Caco-2 (cell line): ENCODE results near the gene MDN1. TPM values are rescaled to one million over a fixed set of nuclear protein-coding genes. Genes with fewer than 3 reads are reported as not detected.

Source experiments
- BruUV-seq: library from RNA; stranded (reverse); fragments of 400-500 nt; replicated peaks from 2 replicates; lab custom pipeline; 2021; lab: Mats Ljungman, UMichigan
- CTCF ChIA-PET: fragments of 300-600 bp; sonication (Branson Sonifier 250); formaldehyde crosslinking; loops from one replicate; lab custom pipeline; 2022; ENCODE audit warnings: antibody characterized with exemption; lab: Charles Lee
- POLR2A ChIA-PET: fragments of 300-600 bp; sonication (Branson Sonifier 250); formaldehyde crosslinking; loops from one replicate; lab custom pipeline; 2022; ENCODE audit warnings: antibody characterized with exemption; lab: Charles Lee
- DNase-seq, 2 experiments: peaks; one replicate each; pipeline versions ENCODE4 v3.0.0 to v3.0.0-alpha.2; 2020 to 2022
- H3K27me3 ChIP-seq: replicated peaks from 2 replicates; pipeline ENCODE4 v1.6.0; 2011; ENCODE audit warnings: low read length; ENCODE audit not compliant: control insufficient read depth, insufficient read depth
- H3K36me3 ChIP-seq: 2 replicates; pipeline ENCODE4 v1.5.1; 2011; ENCODE audit warnings: low read length; ENCODE audit not compliant: control insufficient read depth, insufficient read depth
- H3K4me1 ChIP-seq: fragments of 250-450 bp; sonication (Bioruptor Pico); 2 replicates; pipeline ENCODE4 v1.5.1; 2020; ENCODE audit warnings: mild to moderate bottlenecking
- H3K4me3 ChIP-seq: 2 replicates; pipeline ENCODE4 v1.5.1; 2011; ENCODE audit warnings: low read depth, mild to moderate bottlenecking, control low read depth, low read length
- H3K9me3 ChIP-seq: fragments of 250-450 bp; sonication (Bioruptor Pico); 2 replicates; pipeline ENCODE4 v1.5.1; 2020; ENCODE audit warnings: mild to moderate bottlenecking, moderate library complexity
- H3K27ac Mint-ChIP-seq: one replicate; pipeline ENCODE4 v1.8.0; 2022; ENCODE audit warnings: mixed read lengths; ENCODE audit not compliant: unreplicated experiment
- H3K27me3 Mint-ChIP-seq: one replicate; pipeline ENCODE4 v1.8.0; 2022; ENCODE audit warnings: mixed read lengths; ENCODE audit not compliant: insufficient read depth, unreplicated experiment
- H3K36me3 Mint-ChIP-seq: one replicate; pipeline ENCODE4 v1.8.0; 2022; ENCODE audit warnings: mild to moderate bottlenecking, mixed read lengths; ENCODE audit not compliant: insufficient read depth, unreplicated experiment
- H3K4me1 Mint-ChIP-seq: one replicate; pipeline ENCODE4 v1.8.0; 2022; ENCODE audit warnings: low read depth, mixed read lengths; ENCODE audit not compliant: unreplicated experiment
- H3K4me3 Mint-ChIP-seq: one replicate; pipeline ENCODE4 v1.8.0; 2022; ENCODE audit warnings: mild to moderate bottlenecking, moderate library complexity, mixed read lengths; ENCODE audit not compliant: unreplicated experiment
- H3K9me3 Mint-ChIP-seq: one replicate; pipeline ENCODE4 v1.8.0; 2022; ENCODE audit warnings: mixed read lengths; ENCODE audit not compliant: unreplicated experiment
- intact Hi-C: fragments of 100-400 bp; cut with micrococcal nuclease; formaldehyde crosslinking; loops from one replicate; pipeline ENCODE4 v1.10.0; 2022; ENCODE audit not compliant: unreplicated experiment
- total RNA-seq: library from RNA; stranded (reverse); gene quantifications from 2 replicates; pipeline ENCODE4 v1.2.3, GENCODE V29; 2022
- TF ChIP-seq, protein P1 (sequence below), 2 experiments: fragments of 200-600 bp in 1 of 2; IDR thresholded peaks; 1 replicate in 1 of 2; 2 replicates in 1 of 2; pipeline versions ENCODE4 v1.5.1 to v1.8.0; 2011 to 2022; ENCODE audit warnings: antibody characterized with exemption in 1 of 2, control low read depth in 1 of 2, inconsistent platforms in 1 of 2, low read depth in 1 of 2, low read length in 1 of 2, mild to moderate bottlenecking in 1 of 2, moderate library complexity in 1 of 2; ENCODE audit not compliant: insufficient read depth in 1 of 2, severe bottlenecking in 1 of 2, unreplicated experiment in 1 of 2

Gene MDN1
- total RNA-seq, 1 experiment from 2014 or later = 49.0 TPM

DNA sequence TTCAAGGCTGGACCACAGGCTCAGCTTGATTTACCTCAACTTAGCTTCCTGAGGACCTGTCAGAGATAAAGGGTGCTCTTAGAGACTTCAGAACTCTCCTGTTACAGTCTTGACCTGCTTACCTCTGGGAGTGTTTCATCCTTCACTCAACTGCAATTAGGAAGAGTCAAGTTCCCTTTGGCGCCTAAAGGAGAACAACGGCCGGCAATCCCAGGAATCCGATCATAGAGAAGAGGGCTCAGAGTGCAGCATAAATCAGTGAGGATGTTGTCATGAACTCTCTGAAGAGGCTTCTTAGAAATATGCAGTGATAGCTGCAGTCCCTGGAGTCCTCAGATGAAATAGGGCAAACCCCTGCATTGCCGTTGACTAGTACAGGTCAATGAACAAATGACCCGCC, 217.4 kb downstream of the MDN1 start:
- Histone ChIP-seq H3K36me3 (no peaks in the 10 kb centered on the region), H3K9me3 (no peaks in the 10 kb centered on the region), H3K4me3 (no peak overlapping the region), H3K27me3 (no peaks in the 10 kb centered on the region), H3K4me1 (peaks cover 4% of the 10 kb centered on the region; the same call in 1 of the 2 replicates)
- no peak overlapping the region for H3K4me3 Mint-ChIP-seq
- H3K4me1 Mint-ChIP-seq = peaks cover 6% of the 10 kb centered on the region
- no peak for DNase-seq
- BruUV-seq = no TSS peak
- ChIA-PET POLR2A (no interaction called here), CTCF (no interaction called here)
- no peaks in the 10 kb centered on the region for H3K36me3 Mint-ChIP-seq
- no peak overlapping the region for H3K27ac Mint-ChIP-seq
- TF ChIP-seq, protein P1, sequence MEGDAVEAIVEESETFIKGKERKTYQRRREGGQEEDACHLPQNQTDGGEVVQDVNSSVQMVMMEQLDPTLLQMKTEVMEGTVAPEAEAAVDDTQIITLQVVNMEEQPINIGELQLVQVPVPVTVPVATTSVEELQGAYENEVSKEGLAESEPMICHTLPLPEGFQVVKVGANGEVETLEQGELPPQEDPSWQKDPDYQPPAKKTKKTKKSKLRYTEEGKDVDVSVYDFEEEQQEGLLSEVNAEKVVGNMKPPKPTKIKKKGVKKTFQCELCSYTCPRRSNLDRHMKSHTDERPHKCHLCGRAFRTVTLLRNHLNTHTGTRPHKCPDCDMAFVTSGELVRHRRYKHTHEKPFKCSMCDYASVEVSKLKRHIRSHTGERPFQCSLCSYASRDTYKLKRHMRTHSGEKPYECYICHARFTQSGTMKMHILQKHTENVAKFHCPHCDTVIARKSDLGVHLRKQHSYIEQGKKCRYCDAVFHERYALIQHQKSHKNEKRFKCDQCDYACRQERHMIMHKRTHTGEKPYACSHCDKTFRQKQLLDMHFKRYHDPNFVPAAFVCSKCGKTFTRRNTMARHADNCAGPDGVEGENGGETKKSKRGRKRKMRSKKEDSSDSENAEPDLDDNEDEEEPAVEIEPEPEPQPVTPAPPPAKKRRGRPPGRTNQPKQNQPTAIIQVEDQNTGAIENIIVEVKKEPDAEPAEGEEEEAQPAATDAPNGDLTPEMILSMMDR (IDR thresholded peaks at IDR 0.05; ENCODE audit: insufficient read depth in 1 of 2, low read depth in 1 of 2, low read length in 1 of 2, severe bottlenecking in 1 of 2, unreplicated experiment in 1 of 2) = no peak
- H3K27me3 Mint-ChIP-seq = no peaks in the 10 kb centered on the region
- H3K9me3 Mint-ChIP-seq = peaks cover 6% of the 10 kb centered on the region
- intact Hi-C loops = no loop called here

DNA sequence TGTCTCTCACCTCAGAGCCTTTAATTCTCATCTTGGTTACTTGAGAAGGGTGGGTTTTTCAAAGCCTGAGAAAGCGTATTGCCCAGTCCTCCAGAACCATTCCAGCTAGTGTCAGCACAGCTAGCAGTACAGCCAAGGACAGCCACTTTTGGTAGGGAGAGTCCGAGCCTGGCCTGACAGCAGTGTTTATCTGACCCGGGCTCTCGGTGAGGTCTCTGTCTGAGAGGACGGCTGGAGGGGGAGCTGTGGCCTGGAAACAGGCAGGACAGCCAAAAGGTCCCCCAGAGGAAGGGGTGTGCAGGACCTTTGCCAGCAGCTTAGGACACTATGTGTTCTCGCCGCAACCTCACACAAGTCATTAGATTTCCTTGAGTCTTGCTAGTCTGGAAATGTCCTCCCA, 219.9 kb downstream of the MDN1 start:
- ChIA-PET POLR2A (no interaction called here), CTCF (interaction anchor here (1.2 kb wide), 1 partner anchor 162 kb away, joined by 3 read pairs; no protein-coding TSS in a partner anchor)
- Histone ChIP-seq H3K9me3 (no peaks in the 10 kb centered on the region), H3K27me3 (no peaks in the 10 kb centered on the region), H3K4me1 (peaks cover 4% of the 10 kb centered on the region; the same call in 1 of the 2 replicates), H3K4me3 (no peak overlapping the region), H3K36me3 (no peaks in the 10 kb centered on the region)
- intact Hi-C loops = loop anchor here (2.0 to 5.0 kb wide), 4 partner anchors 25 to 227 kb away; no protein-coding TSS in a partner anchor
- DNase-seq = no peak
- Mint-ChIP-seq H3K4me1 (peaks cover 6% of the 10 kb centered on the region), H3K4me3 (no peak overlapping the region), H3K36me3 (no peaks in the 10 kb centered on the region), H3K27me3 (no peaks in the 10 kb centered on the region), H3K27ac (no peak overlapping the region), H3K9me3 (peaks cover 6% of the 10 kb centered on the region)
- TF ChIP-seq, protein P1 (IDR thresholded peaks at IDR 0.05; ENCODE audit: insufficient read depth in 1 of 2, low read depth in 1 of 2, low read length in 1 of 2, severe bottlenecking in 1 of 2, unreplicated experiment in 1 of 2) = no peak
- BruUV-seq = no TSS peak

DNA sequence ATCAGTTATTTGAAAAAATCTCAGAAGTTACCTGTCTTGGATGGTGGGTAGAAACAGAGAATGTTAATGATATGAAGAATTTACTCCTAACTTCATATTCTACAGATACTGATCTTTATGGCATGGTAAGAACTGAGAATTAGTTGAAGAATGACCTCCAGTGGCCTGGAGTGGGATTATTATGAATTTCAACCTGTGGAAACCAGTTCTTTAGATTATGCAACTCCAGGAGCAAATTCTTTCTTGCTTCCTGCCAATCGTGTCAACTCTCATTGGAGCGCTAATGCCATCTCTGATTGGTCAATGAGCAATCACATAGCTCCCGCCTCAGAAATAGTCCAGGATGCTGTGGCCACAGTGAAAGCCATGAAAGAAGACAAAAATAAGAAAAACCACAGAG, 221.6 kb downstream of the MDN1 start:
- Histone ChIP-seq H3K36me3 (no peaks in the 10 kb centered on the region), H3K4me1 (peaks cover 4% of the 10 kb centered on the region; the same call in 1 of the 2 replicates), H3K4me3 (no peak overlapping the region), H3K9me3 (no peaks in the 10 kb centered on the region), H3K27me3 (no peaks in the 10 kb centered on the region)
- no peaks in the 10 kb centered on the region for H3K36me3 Mint-ChIP-seq
- H3K4me1 Mint-ChIP-seq = peaks cover 6% of the 10 kb centered on the region
- ChIA-PET POLR2A (no interaction called here), CTCF (interaction anchor here (0.6 to 1.6 kb wide), 9 partner anchors 14 to 167 kb away, joined by 3 to 14 read pairs (median 4); partner anchors contain the start of gene ANKRD6)
- peak; percentile 63 to 78 for DNase-seq
- TF ChIP-seq, protein P1 (IDR thresholded peaks at IDR 0.05; ENCODE audit: insufficient read depth in 1 of 2, low read depth in 1 of 2, low read length in 1 of 2, severe bottlenecking in 1 of 2, unreplicated experiment in 1 of 2) = peak in 1 of 2 experiments; percentile 31
- intact Hi-C loops = loop anchor here (1.0 to 5.0 kb wide), 6 partner anchors 23 to 225 kb away; no protein-coding TSS in a partner anchor
- H3K27me3 Mint-ChIP-seq = no peaks in the 10 kb centered on the region
- BruUV-seq = no TSS peak
- peaks cover 6% of the 10 kb centered on the region for H3K9me3 Mint-ChIP-seq
- H3K27ac Mint-ChIP-seq = peak overlapping the region; percentile 45
- peak overlapping the region; percentile 64 for H3K4me3 Mint-ChIP-seq
